Endometrial microvascular endothelial cells (primary cell): Measurements from ENCODE around the gene GNA12. TPM values are rescaled to one million over a fixed set of nuclear protein-coding genes. Genes with fewer than 3 reads are reported as not detected.

ENCODE experiments used
- in situ Hi-C: cut with HindIII; loops from 2 replicates; pipeline ENCODE4 v1.10.0; 2017; ENCODE audit warnings: low sequenced_read_pairs, low pct_unique_long_range_greater_than_20kb; ENCODE audit errors: inconsistent ontology term
- total RNA-seq: library from RNA; depleted of rRNA; stranded (reverse); fragments of >200 nt; gene quantifications from one replicate; pipeline ENCODE4 v1.2.3, GENCODE V29; 2015; ENCODE audit errors: inconsistent ontology term

The GNA12 gene
- total RNA-seq, 1 donor from 2014 or later: 66.5 TPM

- in situ Hi-C loops: no loop called here
Observed at GRCh38 chr7:2843191-2843685, 870 bp downstream of the GNA12 start.

- in situ Hi-C loops: no loop called here
Observed at GRCh38 chr7:2841907-2842306, 2.2 kb downstream of the GNA12 start.

GRCh38 chr7:2840458-2840857, 3.6 kb downstream of the GNA12 start:
- in situ Hi-C loops: no loop called here

GRCh38 chr7:2838873-2839578, 5.1 kb downstream of the GNA12 start:
- in situ Hi-C loops: no loop called here

GRCh38 chr7:2838451-2838850, 5.7 kb downstream of the GNA12 start:
- in situ Hi-C loops: no loop called here

- in situ Hi-C loops: no loop called here
Observed at GRCh38 chr7:2837496-2837895, 6.6 kb downstream of the GNA12 start.

GRCh38 chr7:2834748-2835441, 9.2 kb downstream of the GNA12 start:
- in situ Hi-C loops: no loop called here

DNA sequence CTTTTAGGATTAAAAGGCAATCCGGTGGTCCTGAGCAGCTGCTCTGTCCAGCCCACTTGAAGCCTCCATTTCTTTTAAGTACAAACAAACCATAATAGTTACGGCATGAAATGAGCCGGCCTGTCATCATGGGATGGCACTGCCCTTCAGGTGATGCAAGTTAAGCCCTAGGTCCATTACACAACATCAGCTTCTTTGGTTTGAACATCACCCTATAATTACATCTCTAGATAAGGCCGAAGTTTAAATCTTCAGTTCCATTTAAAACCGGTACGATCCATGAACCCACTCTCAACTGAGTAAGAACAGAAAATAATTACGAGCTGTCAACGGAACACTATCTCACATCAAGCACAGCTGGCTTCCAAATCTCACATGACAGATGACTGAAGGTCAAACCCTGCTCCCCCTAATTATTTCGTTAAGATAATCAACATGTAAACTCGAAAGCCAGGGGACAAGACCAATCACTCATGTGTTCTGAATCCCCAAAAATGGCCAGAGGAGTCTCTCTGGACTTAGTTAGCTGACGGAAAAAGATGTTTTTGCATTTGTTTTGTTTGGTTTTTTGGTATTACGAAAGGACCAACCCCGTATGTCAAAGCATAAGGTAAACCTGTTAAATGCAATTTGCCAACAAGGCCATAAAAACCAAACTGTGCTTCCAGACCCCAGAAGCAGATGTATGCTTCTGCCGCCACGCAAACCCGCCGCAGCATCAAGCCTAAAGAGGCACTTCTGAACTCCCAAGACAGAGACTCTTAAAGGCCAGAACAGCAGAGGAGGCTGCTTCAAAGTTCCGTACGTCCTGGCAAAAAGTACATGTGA, 10.8 kb downstream of the GNA12 start:
- in situ Hi-C loops: no loop called here

DNA sequence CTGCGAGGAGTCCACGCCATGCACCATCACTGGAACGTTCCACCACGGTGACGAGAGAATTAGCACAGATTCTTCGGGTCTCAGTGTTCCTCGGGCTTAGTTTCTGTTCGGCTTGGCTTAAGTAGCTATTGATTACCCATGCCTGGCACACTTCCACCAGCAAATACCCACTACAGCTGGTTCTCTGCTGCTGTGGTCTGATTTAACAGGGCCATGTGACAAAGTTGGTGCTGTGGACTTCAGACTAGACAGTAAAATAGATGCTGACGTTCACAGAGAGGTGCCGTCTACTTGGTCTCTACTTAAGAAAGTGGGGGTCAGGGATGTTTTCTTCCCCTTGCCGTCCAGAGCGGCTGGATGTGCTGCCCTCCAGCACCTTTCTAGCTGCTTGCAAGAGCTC, 11.6 kb downstream of the GNA12 start:
- in situ Hi-C loops: no loop called here

DNA sequence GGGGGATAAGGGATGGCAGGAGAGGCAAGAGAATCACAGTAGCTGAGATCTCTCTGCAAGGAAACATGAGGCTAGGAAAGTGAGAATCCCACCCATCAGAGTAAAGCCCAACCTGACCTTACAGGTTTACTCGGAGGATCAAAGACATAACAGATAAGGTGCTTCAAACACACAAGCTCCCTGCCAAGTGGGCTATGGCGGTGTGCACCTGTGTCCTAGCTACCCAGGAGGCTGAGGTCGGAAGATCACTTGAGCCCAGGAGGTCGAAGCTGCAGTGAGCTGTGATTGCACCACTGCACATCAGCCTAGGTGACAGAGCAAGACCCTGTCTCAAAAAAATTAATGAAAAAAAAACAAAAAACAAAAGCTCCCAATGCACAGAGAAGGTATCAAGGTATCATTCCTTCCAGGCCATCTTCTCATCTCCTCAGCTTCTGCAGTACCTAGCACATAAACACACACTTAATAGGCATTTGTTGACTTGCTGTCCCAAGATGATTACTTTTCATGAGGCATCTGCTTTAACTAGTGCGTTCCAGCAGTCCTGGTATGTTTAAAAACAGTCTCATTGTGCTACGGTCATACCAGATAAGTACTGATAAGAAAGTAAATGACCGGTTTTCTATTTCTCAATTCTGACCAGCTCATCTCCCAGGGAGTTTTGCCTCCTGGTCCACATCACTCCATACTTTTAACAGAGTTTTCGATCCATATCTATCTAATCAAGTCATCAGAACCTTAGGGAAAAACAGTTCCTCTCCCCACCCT, 13.3 kb downstream of the GNA12 start:
- in situ Hi-C loops: no loop called here

GRCh38 chr7:2829040-2829439, 15.1 kb downstream of the GNA12 start:
- in situ Hi-C loops: no loop called here

DNA sequence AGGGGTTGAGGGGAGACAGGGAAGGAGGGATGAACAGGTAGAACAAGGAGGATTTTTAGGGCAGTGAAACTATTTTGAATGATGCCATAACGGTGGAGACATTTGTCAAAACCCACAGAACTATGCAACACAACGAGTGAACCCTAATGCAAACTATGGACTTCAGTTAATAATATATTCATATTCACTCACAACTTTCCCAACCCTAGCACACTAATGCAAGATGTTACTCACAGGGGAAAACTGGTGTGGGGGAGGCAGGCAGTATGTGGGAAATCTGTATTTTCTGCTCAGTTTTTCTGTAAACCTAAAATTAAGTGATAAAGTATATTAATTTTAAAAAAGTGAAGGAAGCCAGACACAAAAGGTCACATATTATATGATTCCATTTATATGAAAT, 17.3 kb downstream of the GNA12 start:
- in situ Hi-C loops: no loop called here

DNA sequence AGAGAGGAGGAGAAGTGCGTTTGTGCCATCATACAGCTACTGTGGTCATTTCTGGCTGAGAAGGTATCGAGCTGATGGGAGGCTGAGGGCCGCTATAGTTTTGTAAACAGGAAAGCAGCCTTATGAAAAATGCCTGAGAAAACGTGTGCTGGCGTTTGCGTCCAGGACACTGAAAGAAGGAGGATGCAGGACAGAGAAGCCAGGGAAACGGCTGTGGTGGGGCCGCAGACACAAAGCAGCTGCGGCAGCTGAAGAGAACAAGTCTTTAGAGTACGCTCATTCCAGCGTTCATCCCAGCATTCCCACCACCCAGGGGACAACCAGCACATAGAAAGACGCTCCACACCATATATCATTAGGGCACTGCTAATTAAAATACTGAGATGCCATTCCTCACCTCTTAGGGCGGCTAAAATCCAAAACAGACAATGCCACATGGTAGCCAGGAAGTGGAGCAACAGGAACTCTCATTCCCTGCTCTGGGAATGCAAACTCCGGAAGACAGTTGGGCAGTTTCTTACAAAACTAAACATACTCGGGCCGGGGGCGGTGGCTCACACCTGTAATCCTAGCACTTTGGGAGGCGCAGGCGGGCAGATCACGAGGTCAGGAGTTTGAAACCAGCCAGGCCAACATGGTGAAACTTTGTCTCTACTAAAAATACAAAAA, 18.4 kb downstream of the GNA12 start:
- in situ Hi-C loops: no loop called here

- in situ Hi-C loops: no loop called here
Observed at GRCh38 chr7:2824678-2825461, 19.2 kb downstream of the GNA12 start.

- in situ Hi-C loops: no loop called here
Observed at GRCh38 chr7:2824026-2824677, 20.0 kb downstream of the GNA12 start.

DNA sequence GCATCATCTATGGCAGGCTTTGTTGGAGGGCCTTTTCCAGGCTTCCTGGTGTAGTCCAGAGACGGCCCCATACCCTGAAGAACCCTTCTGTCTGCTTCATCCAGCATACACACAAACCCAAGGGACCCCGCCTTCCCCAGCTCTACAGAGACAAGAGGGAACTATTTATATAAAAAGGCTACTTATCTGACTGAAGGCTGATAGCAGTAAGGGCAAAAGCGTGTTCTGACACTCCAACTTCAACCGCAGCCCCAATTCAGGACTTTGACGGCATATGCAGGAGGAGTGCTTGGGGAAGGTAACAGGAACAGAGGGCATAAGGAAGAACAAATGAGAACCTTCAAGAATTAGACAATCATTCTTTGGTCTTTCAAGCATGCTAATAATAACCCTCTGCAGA, 21.0 kb downstream of the GNA12 start:
- in situ Hi-C loops: no loop called here

DNA sequence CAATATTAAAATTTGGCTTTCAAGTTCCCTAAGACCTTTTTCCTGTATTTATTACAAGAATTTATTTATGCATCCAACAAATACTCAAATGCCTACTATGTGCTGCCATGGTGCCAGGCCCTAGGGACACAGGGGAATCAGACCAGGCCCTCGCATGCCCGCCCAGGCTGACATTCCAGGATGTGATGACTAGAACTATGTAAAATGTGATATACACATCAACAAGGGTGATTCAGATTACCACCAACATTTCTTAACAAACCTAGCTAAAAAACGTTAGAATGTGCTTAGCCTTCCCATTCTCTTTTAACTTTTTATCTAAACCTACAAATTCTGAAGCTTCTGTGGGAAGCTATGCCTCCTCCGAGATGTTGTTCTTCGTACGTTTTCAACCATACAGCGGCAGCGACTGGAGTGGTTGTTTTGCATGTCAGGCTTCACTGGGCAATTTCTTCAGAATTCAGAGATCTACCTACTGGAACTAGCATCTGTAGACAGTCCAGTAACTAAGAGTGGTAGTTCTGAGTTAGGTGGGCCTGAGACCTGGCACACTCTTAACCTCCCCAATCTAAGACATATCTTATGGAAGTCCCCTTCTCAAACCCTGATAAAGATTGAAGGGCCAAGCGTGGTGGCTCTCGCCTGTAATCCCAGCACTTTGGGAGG, 22.1 kb downstream of the GNA12 start:
- in situ Hi-C loops: no loop called here
